T-cell (primary cell): ENCODE results near the gene FOXC1. TPM values are rescaled to one million over a fixed set of nuclear protein-coding genes. Genes with fewer than 3 reads are reported as not detected.

Experiments used
- ATAC-seq, 4 experiments: fragments of 200-7000 bp in 3 of 4; fragments of 150-1000 bp in 1 of 4; cut with Tn5 transposase; replicated peaks in 1 of 4; 1 replicate in 3 of 4; 2 replicates in 1 of 4; pipeline ENCODE4 v1.10.0; 2021; ENCODE audit warnings: moderate library complexity in 3 of 4, mild to moderate bottlenecking in 2 of 4, moderate number of reproducible peaks in 1 of 4
- CTCF ChIA-PET, 2 donors: fragments of 300-600 bp; sonication (Branson Sonifier 250); formaldehyde crosslinking; loops; one replicate each; lab custom pipeline; 2022; ENCODE audit warnings: antibody characterized with exemption in 2 of 2; lab: Charles Lee
- POLR2A ChIA-PET, 2 donors: fragments of 300-600 bp; sonication (Branson Sonifier 250); formaldehyde crosslinking; loops; one replicate each; lab custom pipeline; 2022; ENCODE audit warnings: antibody characterized with exemption in 2 of 2; lab: Charles Lee
- DNase-seq, 35 experiments: peaks; one replicate each; pipeline versions ENCODE4 v3.0.0 to v3.0.0-alpha.2; 2013 to 2023
- H3K27ac ChIP-seq: one replicate; pipeline ENCODE4 v1.5.1; 2013; ENCODE audit warnings: low read length
- H3K27me3 ChIP-seq, 2 experiments: replicated peaks in 1 of 2; 1 replicate in 1 of 2; 2 replicates in 1 of 2; pipeline versions ENCODE4 v1.6.1 to v1.7.0; 2013; ENCODE audit warnings: low read length in 1 of 2, mixed read lengths in 1 of 2; ENCODE audit not compliant: control insufficient read depth in 2 of 2, insufficient read depth in 2 of 2; ENCODE audit errors: extremely low read depth in 1 of 2
- H3K36me3 ChIP-seq, 2 donors: 1 replicate in 1 of 2; 2 replicates in 1 of 2; pipeline versions ENCODE4 v1.6.1 to v1.7.0; 2013; ENCODE audit warnings: low read length in 1 of 2; ENCODE audit not compliant: control insufficient read depth in 2 of 2, insufficient read depth in 1 of 2; ENCODE audit errors: extremely low read depth in 1 of 2
- H3K4me1 ChIP-seq, 2 experiments: 1 replicate in 1 of 2; 2 replicates in 1 of 2; pipeline versions ENCODE4 v1.6.1 to v1.7.0; 2013; ENCODE audit warnings: low read length in 2 of 2, mixed read lengths in 1 of 2; ENCODE audit not compliant: insufficient read depth in 2 of 2, control insufficient read depth in 1 of 2; ENCODE audit errors: extremely low read depth in 1 of 2
- H3K4me3 ChIP-seq, 2 donors: 1 replicate in 1 of 2; 2 replicates in 1 of 2; pipeline versions ENCODE4 v1.5.1 to v1.7.0; 2013; ENCODE audit warnings: mild to moderate bottlenecking in 2 of 2, low read length in 1 of 2, moderate library complexity in 1 of 2; ENCODE audit not compliant: control insufficient read depth in 1 of 2; ENCODE audit errors: extremely low read depth in 1 of 2
- H3K9me3 ChIP-seq: 2 replicates; pipeline ENCODE4 v1.7.0; 2013
- H3K27ac Mint-ChIP-seq, 2 donors: one replicate each; pipeline ENCODE4 v1.8.0; 2020 to 2021; ENCODE audit warnings: mild to moderate bottlenecking in 2 of 2, mixed read lengths in 2 of 2
- H3K27me3 Mint-ChIP-seq, 2 donors: one replicate each; pipeline ENCODE4 v1.8.0; 2021 to 2022; ENCODE audit warnings: mixed read lengths in 2 of 2
- H3K36me3 Mint-ChIP-seq: one replicate; pipeline ENCODE4 v1.8.0; 2021; ENCODE audit warnings: mixed read lengths
- H3K4me1 Mint-ChIP-seq, 3 donors: one replicate each; pipeline ENCODE4 v1.8.0; 2020 to 2022; ENCODE audit warnings: mixed read lengths in 3 of 3, mild to moderate bottlenecking in 1 of 3
- H3K4me3 Mint-ChIP-seq, 3 donors: one replicate each; pipeline ENCODE4 v1.8.0; 2020 to 2022; ENCODE audit warnings: mild to moderate bottlenecking in 3 of 3, mixed read lengths in 3 of 3, moderate library complexity in 3 of 3
- H3K9me3 Mint-ChIP-seq, 3 donors: one replicate each; pipeline ENCODE4 v1.8.0; 2020 to 2022; ENCODE audit warnings: mixed read lengths in 3 of 3
- WGBS: methylation state at CpG from one replicate; pipeline ENCODE4 v1.1.5; 2013; ENCODE audit warnings: missing lambda C conversion rate; ENCODE audit not compliant: insufficient coverage; 5-methylcytosine and 5-hydroxymethylcytosine counted together
- total RNA-seq, 35 experiments: library from RNA in 6 of 35; stranded (reverse) in 6 of 35; fragments of 120-200 nt in 1 of 35; gene quantifications; one replicate each; pipeline versions ENCODE4 v1.2.1 to v1.2.4 and lab custom pipeline; 2013 to 2026

FOXC1 gene
- total RNA-seq, 5 donors from 2014 or later (not counting 1 experiment from before 2014, with no cell fraction given) = 0.09 to 0.15 (median 0.12) TPM; not detected in 2

DNA sequence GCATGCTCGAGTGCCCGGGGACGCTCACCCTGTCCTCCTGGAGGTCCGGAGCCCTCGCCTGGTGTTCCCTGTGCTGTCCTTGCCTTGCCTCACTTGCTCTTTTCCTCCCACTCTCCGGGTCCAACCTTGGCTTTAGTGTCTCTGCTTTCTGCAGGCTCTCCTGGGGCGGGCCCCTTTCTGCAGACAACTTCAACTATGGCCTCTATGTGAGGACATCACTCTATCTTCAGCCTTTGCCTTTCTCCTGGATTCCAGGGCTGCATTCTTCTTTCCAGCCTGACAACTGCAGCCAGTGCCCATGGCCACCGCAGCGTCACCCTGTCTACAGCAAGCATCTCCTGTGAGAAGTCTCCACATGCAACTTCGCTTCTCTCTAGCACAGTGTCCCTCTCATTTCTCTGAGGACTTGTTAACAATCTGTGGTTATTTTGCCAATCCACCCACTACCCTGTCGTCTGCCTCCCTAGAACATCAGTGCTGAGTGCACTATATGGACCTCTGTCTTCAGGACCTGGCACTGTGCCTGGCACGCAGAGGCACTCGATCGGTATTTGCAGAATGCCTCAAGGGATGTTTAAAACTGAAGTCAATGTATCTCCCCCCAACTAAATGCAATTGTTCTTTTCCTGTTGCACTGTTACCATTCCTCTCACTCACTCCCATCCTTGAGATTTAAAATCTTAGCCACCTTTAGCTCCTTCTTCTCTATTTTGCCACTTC lies 35.9 kb downstream of the FOXC1 start:
- Mint-ChIP-seq H3K9me3 (no peaks in the 10 kb centered on the region), H3K4me1 (no peaks in the 10 kb centered on the region), H3K27me3 (no peaks in the 10 kb centered on the region), H3K27ac (no peak overlapping the region), H3K4me3 (no peak overlapping the region), H3K36me3 (peaks cover 3% of the 10 kb centered on the region)
- Histone ChIP-seq H3K4me1 (no peaks in the 10 kb centered on the region), H3K4me3 (no peak overlapping the region), H3K36me3 (peaks cover 0 to 3% of the 10 kb centered on the region in 2 donors), H3K9me3 (no peaks in the 10 kb centered on the region), H3K27me3 (no peaks in the 10 kb centered on the region), H3K27ac (no peak overlapping the region)
- ATAC-seq (no peak), DNase-seq (no peak)
- ChIA-PET CTCF (no interaction called here), POLR2A (no interaction called here)
- WGBS = 97% methylated on average over 12 of the region's 14 CpGs

DNA sequence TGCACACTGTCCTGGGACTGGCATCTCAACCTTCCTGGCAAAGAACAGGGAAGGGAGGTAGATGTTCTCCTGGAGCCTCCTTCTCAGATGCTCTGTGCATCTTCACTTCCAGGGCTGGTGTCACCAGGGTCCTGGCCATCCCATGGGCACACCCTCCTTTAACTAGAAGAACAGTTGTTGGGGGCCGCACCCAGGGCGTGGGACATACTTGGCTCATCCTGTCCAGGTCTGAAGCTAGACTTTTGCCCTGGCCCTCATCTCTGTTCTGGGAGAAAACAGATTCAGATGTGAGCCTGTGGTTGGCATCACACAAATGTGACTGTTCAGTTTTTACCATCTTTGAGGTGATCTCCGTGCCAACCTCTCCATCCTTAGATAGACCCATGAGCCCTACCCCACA lies 41.6 kb downstream of the FOXC1 start:
- H3K4me1 Mint-ChIP-seq = no peaks in the 10 kb centered on the region
- H3K27me3 Mint-ChIP-seq = no peaks in the 10 kb centered on the region
- Histone ChIP-seq H3K4me1 (no peaks in the 10 kb centered on the region), H3K27ac (no peak overlapping the region), H3K36me3 (no peaks in the 10 kb centered on the region), H3K4me3 (no peak overlapping the region), H3K9me3 (no peaks in the 10 kb centered on the region), H3K27me3 (no peaks in the 10 kb centered on the region)
- WGBS = no CpG with 5 or more reads among the region's 3 CpGs
- H3K36me3 Mint-ChIP-seq = peaks cover 7% of the 10 kb centered on the region
- DNase-seq = no peak
- no peak for ATAC-seq
- no peak overlapping the region for H3K4me3 Mint-ChIP-seq
- no peak overlapping the region for H3K27ac Mint-ChIP-seq
- H3K9me3 Mint-ChIP-seq = no peaks in the 10 kb centered on the region
- CTCF ChIA-PET = interaction anchor here in 1 of 2 donors (0.5 kb wide), 1 partner anchor 38 kb away, joined by 3 read pairs; no protein-coding TSS in a partner anchor
- POLR2A ChIA-PET = interaction anchor here (0.6 kb wide), 3 partner anchors 19 to 259 kb away, joined by 3 to 4 read pairs (median 3); no protein-coding TSS in a partner anchor

- Histone ChIP-seq H3K9me3 (no peaks in the 10 kb centered on the region), H3K27me3 (no peaks in the 10 kb centered on the region), H3K27ac (no peak overlapping the region), H3K4me3 (no peak overlapping the region), H3K36me3 (no peaks in the 10 kb centered on the region), H3K4me1 (no peaks in the 10 kb centered on the region)
- ChIA-PET POLR2A (no interaction called here), CTCF (interaction anchor here in 1 of 2 donors (0.6 kb wide), 1 partner anchor 1233 kb away, joined by 3 read pairs; no protein-coding TSS in a partner anchor)
- H3K27me3 Mint-ChIP-seq = no peaks in the 10 kb centered on the region
- WGBS = 94% methylated on average over 7 of the region's 10 CpGs
- no peaks in the 10 kb centered on the region for H3K9me3 Mint-ChIP-seq
- DNase-seq = no peak
- peaks cover 10% of the 10 kb centered on the region for H3K36me3 Mint-ChIP-seq
- H3K27ac Mint-ChIP-seq = no peak overlapping the region
- no peak for ATAC-seq
- H3K4me3 Mint-ChIP-seq = no peak overlapping the region
- no peaks in the 10 kb centered on the region for H3K4me1 Mint-ChIP-seq
Observed at GRCh38 chr6:1652842-1653241, 43.1 kb downstream of the FOXC1 start.

- DNase-seq = no peak
- peaks cover 10% of the 10 kb centered on the region for H3K36me3 Mint-ChIP-seq
- Histone ChIP-seq H3K9me3 (no peaks in the 10 kb centered on the region), H3K4me1 (no peaks in the 10 kb centered on the region), H3K36me3 (no peaks in the 10 kb centered on the region), H3K27me3 (no peaks in the 10 kb centered on the region), H3K4me3 (no peak overlapping the region), H3K27ac (no peak overlapping the region)
- no peaks in the 10 kb centered on the region for H3K4me1 Mint-ChIP-seq
- no CpG with 5 or more reads among the region's 4 CpGs for WGBS
- H3K27me3 Mint-ChIP-seq = no peaks in the 10 kb centered on the region
- ChIA-PET POLR2A (no interaction called here), CTCF (no interaction called here)
- H3K4me3 Mint-ChIP-seq = no peak overlapping the region
- H3K9me3 Mint-ChIP-seq = no peaks in the 10 kb centered on the region
- H3K27ac Mint-ChIP-seq = no peak overlapping the region
- ATAC-seq = no peak
Observed at GRCh38 chr6:1654054-1654453, 44.3 kb downstream of the FOXC1 start.

GRCh38 chr6:1657116-1657770 lies 47.5 kb downstream of the FOXC1 start:
- no peak overlapping the region for H3K27ac Mint-ChIP-seq
- H3K9me3 Mint-ChIP-seq = no peaks in the 10 kb centered on the region
- H3K4me3 Mint-ChIP-seq = no peak overlapping the region
- no peak for DNase-seq
- H3K27me3 ChIP-seq = no peaks in the 10 kb centered on the region
- ChIA-PET CTCF (no interaction called here), POLR2A (no interaction called here)
- no peaks in the 10 kb centered on the region for H3K36me3 ChIP-seq
- no peak overlapping the region for H3K4me3 ChIP-seq
- ATAC-seq = no peak
- H3K36me3 Mint-ChIP-seq = peaks cover 16% of the 10 kb centered on the region
- H3K27ac ChIP-seq = no peak overlapping the region
- H3K9me3 ChIP-seq = no peaks in the 10 kb centered on the region
- no peaks in the 10 kb centered on the region for H3K27me3 Mint-ChIP-seq
- no peaks in the 10 kb centered on the region for H3K4me1 ChIP-seq
- WGBS = 90% methylated on average over 12 of the region's 13 CpGs
- no peaks in the 10 kb centered on the region for H3K4me1 Mint-ChIP-seq

DNA sequence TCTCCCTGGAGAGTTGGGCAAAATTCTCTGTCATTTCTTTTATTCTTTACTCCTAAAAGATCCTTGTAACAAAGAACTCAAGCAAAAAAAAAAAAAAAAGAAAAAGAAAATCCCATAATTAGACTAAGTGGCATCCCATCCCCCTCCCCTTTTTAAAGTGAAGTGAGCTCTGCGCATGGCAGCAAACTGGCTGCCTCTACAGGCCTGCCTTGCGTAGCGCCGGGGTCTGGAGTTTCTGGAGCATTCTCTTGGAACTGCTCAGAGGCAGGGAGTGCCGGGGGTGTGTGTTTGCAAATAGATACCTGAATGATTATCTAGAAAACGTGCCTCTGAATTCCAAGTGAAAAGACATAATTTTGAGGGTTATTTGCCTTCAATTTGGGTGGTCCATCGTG lies 48.1 kb downstream of the FOXC1 start:
- Histone ChIP-seq H3K27me3 (no peaks in the 10 kb centered on the region), H3K27ac (no peak overlapping the region), H3K9me3 (no peaks in the 10 kb centered on the region), H3K4me3 (no peak overlapping the region), H3K4me1 (no peaks in the 10 kb centered on the region), H3K36me3 (no peaks in the 10 kb centered on the region)
- no peaks in the 10 kb centered on the region for H3K9me3 Mint-ChIP-seq
- 40% methylated on average over 1 of the region's 7 CpGs for WGBS
- DNase-seq (no peak), ATAC-seq (no peak)
- peaks cover 16% of the 10 kb centered on the region for H3K36me3 Mint-ChIP-seq
- H3K27me3 Mint-ChIP-seq = no peaks in the 10 kb centered on the region
- H3K4me3 Mint-ChIP-seq = no peak overlapping the region
- no peaks in the 10 kb centered on the region for H3K4me1 Mint-ChIP-seq
- ChIA-PET POLR2A (no interaction called here), CTCF (interaction anchor here in 1 of 2 donors (0.7 kb wide), 1 partner anchor 131 kb away, joined by 9 read pairs; no protein-coding TSS in a partner anchor)
- H3K27ac Mint-ChIP-seq = no peak overlapping the region
